HEK293T (cell line): ENCODE measurements around the gene DDI2.

ENCODE experiments used
- CTCF ChIA-PET: fragments of 350-600 bp; formaldehyde crosslinking; extraction: SDS; loops from one replicate; lab custom pipeline; 2021; ENCODE audit warnings: antibody characterized with exemption, inconsistent platforms; lab: Yijun Ruan, JAX
- POLR2A ChIA-PET: fragments of 350-600 bp; formaldehyde crosslinking; extraction: SDS; loops from one replicate; lab custom pipeline; 2020; ENCODE audit warnings: antibody characterized with exemption, inconsistent platforms; lab: Yijun Ruan, JAX
- DNase-seq: peaks from one replicate; pipeline ENCODE4 v3.0.0; 2012; ENCODE audit warnings: mixed read lengths; ENCODE audit errors: extremely low spot score
- ARNT ChIP-seq: fragments of 450-650 bp; IDR thresholded peaks from 2 replicates; pipeline ENCODE4 v1.6.1; 2017; ENCODE audit warnings: mild to moderate bottlenecking
- BHLHE40 ChIP-seq: fragments of 450-650 bp; IDR thresholded peaks from 2 replicates; pipeline ENCODE4 v1.6.1; 2016; ENCODE audit warnings: mild to moderate bottlenecking, moderate library complexity, borderline replicate concordance
- CTBP1 ChIP-seq: fragments of 450-650 bp; IDR thresholded peaks from 2 replicates; pipeline ENCODE4 v1.6.1; 2016; ENCODE audit warnings: borderline replicate concordance
- ELF4 ChIP-seq: fragments of 450-650 bp; IDR thresholded peaks from 2 replicates; pipeline ENCODE4 v1.6.1; 2017; ENCODE audit warnings: antibody characterized with exemption
- FOXA1 ChIP-seq: fragments of 450-650 bp; IDR thresholded peaks from 2 replicates; pipeline ENCODE4 v1.6.1; 2016; ENCODE audit warnings: mild to moderate bottlenecking
- FOXK2 ChIP-seq: fragments of 450-650 bp; IDR thresholded peaks from 2 replicates; pipeline ENCODE4 v1.6.1; 2016; ENCODE audit warnings: mild to moderate bottlenecking
- FOXM1 ChIP-seq: fragments of 450-650 bp; IDR thresholded peaks from 2 replicates; pipeline ENCODE4 v1.6.1; 2017; ENCODE audit warnings: mild to moderate bottlenecking, borderline replicate concordance
- HDGF ChIP-seq: fragments of 450-650 bp; IDR thresholded peaks from 2 replicates; pipeline ENCODE4 v1.6.1; 2017; ENCODE audit warnings: antibody characterized with exemption, borderline replicate concordance
- L3MBTL2 ChIP-seq: fragments of 450-650 bp; conservative IDR thresholded peaks from 2 replicates; pipeline ENCODE4 v1.6.1; 2016; ENCODE audit warnings: mild to moderate bottlenecking
- LEF1 ChIP-seq: fragments of 450-650 bp; IDR thresholded peaks from 2 replicates; pipeline ENCODE4 v1.6.1; 2017; ENCODE audit warnings: mild to moderate bottlenecking, borderline replicate concordance
- NFRKB ChIP-seq: fragments of 450-650 bp; IDR thresholded peaks from 2 replicates; pipeline ENCODE4 v1.6.1; 2016; ENCODE audit warnings: mild to moderate bottlenecking, moderate library complexity
- PKNOX1 ChIP-seq: fragments of 450-650 bp; IDR thresholded peaks from 2 replicates; pipeline ENCODE4 v1.6.1; 2016
- SP1 ChIP-seq: fragments of 450-650 bp; IDR thresholded peaks from 2 replicates; pipeline ENCODE4 v1.6.1; 2017
- SUZ12 ChIP-seq: fragments of 450-650 bp; IDR thresholded peaks from 2 replicates; pipeline ENCODE4 v1.6.1; 2016; ENCODE audit warnings: mild to moderate bottlenecking
- TARDBP ChIP-seq: fragments of 450-650 bp; IDR thresholded peaks from 2 replicates; pipeline ENCODE4 v1.6.1; 2016
- ZNF384 ChIP-seq: fragments of 450-650 bp; IDR thresholded peaks from 2 replicates; pipeline ENCODE4 v1.6.1; 2016

Gene DDI2

GRCh38 chr1:15717418-15718125 lies 100.3 kb downstream of the DDI2 start:
- ChIA-PET CTCF (no interaction called here), POLR2A (no interaction called here)
- DNase-seq: no peak
- no peak for TF ChIP-seq ZNF384
- no peak for TF ChIP-seq ARNT
- no peak for TF ChIP-seq FOXK2
- no peak for TF ChIP-seq HDGF
- no peak for TF ChIP-seq PKNOX1
- TF ChIP-seq CTBP1: no peak
- TF ChIP-seq SUZ12: no peak
- no peak for TF ChIP-seq L3MBTL2
- TF ChIP-seq LEF1: no peak
- no peak for TF ChIP-seq FOXM1
- no peak for TF ChIP-seq ELF4
- no peak for TF ChIP-seq BHLHE40
- TF ChIP-seq NFRKB: no peak
- no peak for TF ChIP-seq FOXA1
- no peak for TF ChIP-seq SP1
- TF ChIP-seq TARDBP: no peak

- TF ChIP-seq CTBP1 (no peak), NFRKB (no peak), ARNT (no peak), FOXM1 (no peak)
- DNase-seq: no peak
- ChIA-PET CTCF (no interaction called here), POLR2A (no interaction called here)
Measured at GRCh38 chr1:15718199-15718601, 100.9 kb downstream of the DDI2 start.
